HL-60 (cell line): Measurements from ENCODE around the gene PTPRM.

ENCODE experiments used
- GABPA ChIP-seq: IDR thresholded peaks from 2 replicates; pipeline ENCODE4 v1.6.1; 2012; ENCODE audit warnings: low read depth
- POLR2AphosphoS5 ChIP-seq: IDR thresholded peaks from 2 replicates; pipeline ENCODE4 v1.6.1; 2012; ENCODE audit warnings: low read depth
- TF ChIP-seq, protein P1 (sequence below): IDR thresholded peaks from one replicate; pipeline ENCODE4 v1.5.1; 2011; ENCODE audit warnings: low read length, control low read depth, inconsistent platforms; ENCODE audit not compliant: insufficient read depth

DNA sequence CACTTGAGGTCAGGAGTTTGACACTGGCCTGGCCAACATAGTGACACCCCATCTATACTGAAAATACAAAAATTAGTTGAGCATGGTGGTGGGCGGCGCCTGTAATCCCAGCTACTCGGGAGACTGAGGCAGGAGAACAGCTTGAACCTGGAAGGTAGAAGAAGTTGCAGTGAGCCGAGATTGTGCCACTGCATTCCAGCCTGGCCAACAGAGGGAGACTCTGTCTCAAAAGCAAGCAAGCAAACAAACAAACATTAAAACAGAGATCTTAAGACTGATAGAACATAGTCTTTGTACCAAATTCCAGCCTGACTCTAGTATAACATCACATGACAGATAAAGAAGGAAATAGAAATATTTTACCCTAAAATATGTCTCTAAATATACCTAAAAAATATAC is 168.1 kb downstream of the PTPRM start:
- TF ChIP-seq GABPA = no peak
- TF ChIP-seq, protein P1, sequence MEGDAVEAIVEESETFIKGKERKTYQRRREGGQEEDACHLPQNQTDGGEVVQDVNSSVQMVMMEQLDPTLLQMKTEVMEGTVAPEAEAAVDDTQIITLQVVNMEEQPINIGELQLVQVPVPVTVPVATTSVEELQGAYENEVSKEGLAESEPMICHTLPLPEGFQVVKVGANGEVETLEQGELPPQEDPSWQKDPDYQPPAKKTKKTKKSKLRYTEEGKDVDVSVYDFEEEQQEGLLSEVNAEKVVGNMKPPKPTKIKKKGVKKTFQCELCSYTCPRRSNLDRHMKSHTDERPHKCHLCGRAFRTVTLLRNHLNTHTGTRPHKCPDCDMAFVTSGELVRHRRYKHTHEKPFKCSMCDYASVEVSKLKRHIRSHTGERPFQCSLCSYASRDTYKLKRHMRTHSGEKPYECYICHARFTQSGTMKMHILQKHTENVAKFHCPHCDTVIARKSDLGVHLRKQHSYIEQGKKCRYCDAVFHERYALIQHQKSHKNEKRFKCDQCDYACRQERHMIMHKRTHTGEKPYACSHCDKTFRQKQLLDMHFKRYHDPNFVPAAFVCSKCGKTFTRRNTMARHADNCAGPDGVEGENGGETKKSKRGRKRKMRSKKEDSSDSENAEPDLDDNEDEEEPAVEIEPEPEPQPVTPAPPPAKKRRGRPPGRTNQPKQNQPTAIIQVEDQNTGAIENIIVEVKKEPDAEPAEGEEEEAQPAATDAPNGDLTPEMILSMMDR = no peak
- TF ChIP-seq POLR2AphosphoS5 = no peak
